ENCODE results near the gene IFNA10. TPM values are rescaled to one million over a fixed set of nuclear protein-coding genes. Genes with fewer than 3 reads are reported as not detected.
"Not testable (repeated sequence)": the region's sequence is repeated elsewhere in the genome, so short reads cannot be mapped to it uniquely, and the experiment has no call there.

IFNA10 gene
- total and polyA plus RNA-seq, 2 of the 13 experiments (the other 11 are each of a cell fraction or from before 2014, with no cell fraction given) = not detected

DNA sequence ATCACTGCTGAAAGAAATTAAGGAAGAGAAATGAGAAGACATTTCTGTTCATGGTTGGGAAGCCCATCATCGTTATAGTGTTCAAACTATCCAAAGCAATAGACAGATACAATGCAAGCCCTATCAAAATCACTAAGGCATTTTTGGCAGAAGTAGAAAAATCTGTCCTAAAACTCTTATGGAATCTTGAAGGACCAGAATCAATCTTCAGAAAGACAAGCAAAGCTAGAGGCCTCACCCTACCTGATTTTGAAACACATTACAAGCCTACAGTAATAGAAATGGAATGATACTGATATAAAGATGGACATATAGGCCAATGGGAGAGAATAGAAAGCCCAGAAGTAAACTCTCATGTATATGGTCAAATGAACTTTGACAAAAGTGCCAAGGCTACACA is 35.6 kb downstream of the IFNA10 start:
- in situ Hi-C loops (cut with HindIII; ENCODE audit: extremely low pct_ligation_motif_present, low pct_unique_long_range_greater_than_20kb) (no loop called here), intact Hi-C loops (cut with micrococcal nuclease; ENCODE audit: unreplicated experiment) (no loop called here)
- no peak for DNase-seq (ENCODE audit: low spot score)
- no peak overlapping the region for H3K4me2 ChIP-seq (ENCODE audit: low read depth, low read length)
- BruUV-seq (replicated peaks) = no TSS peak
- ChIA-PET POLR2A (no interaction called here), CTCF (ENCODE audit: low intra/inter-chr PET ratio, low total read pairs) (no interaction called here)
- no peaks in the 10 kb centered on the region for H3K9me3 ChIP-seq (ENCODE audit: low read length)
- no peak overlapping the region for H3K9ac ChIP-seq (ENCODE audit: insufficient read depth, low read depth, low read length)
- no peak overlapping the region for H2AFZ ChIP-seq (ENCODE audit: low read length)
- H4K20me1 ChIP-seq (ENCODE audit: insufficient read depth, low read length) = no peaks in the 10 kb centered on the region
- FAIRE-seq = no peak
- ATAC-seq = no peak
- no peaks in the 10 kb centered on the region for H3K4me1 ChIP-seq (ENCODE audit: insufficient read depth, low read length)
- H3K79me2 ChIP-seq (ENCODE audit: insufficient read depth, low read length) = no peaks in the 10 kb centered on the region
- no peaks in the 10 kb centered on the region for H3K27me3 ChIP-seq (ENCODE audit: control insufficient read depth in 1 of 2, insufficient read depth in 2 of 2, low read length in 2 of 2)
- H3K36me3 ChIP-seq (replicated peaks in 1 of 2; ENCODE audit: control insufficient read depth in 1 of 2, insufficient read depth in 2 of 2, low read length in 2 of 2) = no peaks in the 10 kb centered on the region
- TF ChIP-seq PAX8 (CRISPR knock-in tag; IDR thresholded peaks at IDR 0.05; ENCODE audit: borderline replicate concordance) (no peak), MTA3 (CRISPR knock-in tag; IDR thresholded peaks at IDR 0.05) (no peak)
- TF ChIP-seq, protein P1, sequence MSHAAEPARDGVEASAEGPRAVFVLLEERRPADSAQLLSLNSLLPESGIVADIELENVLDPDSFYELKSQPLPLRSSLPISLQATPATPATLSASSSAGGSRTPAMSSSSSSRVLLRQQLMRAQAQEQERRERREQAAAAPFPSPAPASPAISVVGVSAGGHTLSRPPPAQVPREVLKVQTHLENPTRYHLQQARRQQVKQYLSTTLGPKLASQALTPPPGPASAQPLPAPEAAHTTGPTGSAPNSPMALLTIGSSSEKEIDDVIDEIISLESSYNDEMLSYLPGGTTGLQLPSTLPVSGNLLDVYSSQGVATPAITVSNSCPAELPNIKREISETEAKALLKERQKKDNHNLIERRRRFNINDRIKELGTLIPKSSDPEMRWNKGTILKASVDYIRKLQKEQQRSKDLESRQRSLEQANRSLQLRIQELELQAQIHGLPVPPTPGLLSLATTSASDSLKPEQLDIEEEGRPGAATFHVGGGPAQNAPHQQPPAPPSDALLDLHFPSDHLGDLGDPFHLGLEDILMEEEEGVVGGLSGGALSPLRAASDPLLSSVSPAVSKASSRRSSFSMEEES (CRISPR knock-in tag; IDR thresholded peaks at IDR 0.05) = no peak
- 4% methylated on average over 1 of the region's 1 CpG for WGBS (ENCODE audit: low lambda C conversion rate)
- no peak overlapping the region for H3K27ac ChIP-seq (ENCODE audit: extremely low read length, insufficient read depth, low read length)
- no peak overlapping the region for H3K4me3 ChIP-seq (replicated peaks in 1 of 3; ENCODE audit: insufficient read depth in 1 of 3, low read depth in 2 of 3, low read length in 3 of 3)

DNA sequence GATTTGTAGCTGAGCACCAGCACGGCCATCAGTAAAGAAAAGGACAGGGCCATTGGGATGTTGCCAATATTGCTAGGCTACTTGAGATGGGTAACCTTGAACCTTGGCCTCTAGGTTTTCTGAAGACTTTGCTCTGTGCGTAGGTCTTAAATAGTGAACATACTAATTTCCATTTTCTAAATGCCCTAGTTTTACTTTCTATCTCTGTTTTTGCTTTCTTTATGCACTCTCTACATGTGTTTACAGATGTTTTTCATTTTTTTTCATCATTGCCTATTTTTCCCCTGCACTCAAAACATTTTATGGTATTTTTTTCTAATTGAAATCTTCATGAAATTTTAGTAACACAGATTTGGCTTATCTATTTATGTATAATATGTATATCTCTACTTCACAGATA is 40.4 kb downstream of the IFNA10 start, which contains the start of gene IFNA21:
Gene IFNA21, minus strand, starts transcription at position 101 of the 400 bp plus-strand sequence. Its CDS starts 48 bp downstream, at position 53.
- WGBS (ENCODE audit: low lambda C conversion rate) = 5% methylated on average over 1 of the region's 2 CpGs
- intact Hi-C loops (cut with micrococcal nuclease; ENCODE audit: unreplicated experiment); H2AFZ ChIP-seq (ENCODE audit: low read length); H3K9ac ChIP-seq (ENCODE audit: insufficient read depth, low read depth, low read length); FAIRE-seq; in situ Hi-C loops (cut with HindIII; ENCODE audit: extremely low pct_ligation_motif_present, low pct_unique_long_range_greater_than_20kb); ATAC-seq; H3K9me3 ChIP-seq (ENCODE audit: low read length); BruUV-seq (replicated peaks); CTCF ChIA-PET (ENCODE audit: low intra/inter-chr PET ratio, low total read pairs); H3K27me3 ChIP-seq (ENCODE audit: control insufficient read depth in 1 of 2, insufficient read depth in 2 of 2, low read length in 2 of 2); H3K4me2 ChIP-seq (ENCODE audit: low read depth, low read length); POLR2A ChIA-PET; H3K36me3 ChIP-seq (replicated peaks in 1 of 2; ENCODE audit: control insufficient read depth in 1 of 2, insufficient read depth in 2 of 2, low read length in 2 of 2); H3K4me3 ChIP-seq (replicated peaks in 1 of 3; ENCODE audit: insufficient read depth in 1 of 3, low read depth in 2 of 3, low read length in 3 of 3); DNase-seq (ENCODE audit: low spot score); H3K27ac ChIP-seq (ENCODE audit: extremely low read length, insufficient read depth, low read length); H3K79me2 ChIP-seq (ENCODE audit: insufficient read depth, low read length); H3K4me1 ChIP-seq (ENCODE audit: insufficient read depth, low read length); H4K20me1 ChIP-seq (ENCODE audit: insufficient read depth, low read length): not testable (repeated sequence)

Data from HepG2 (cell line).